ENCODE results near the gene ANKS1A.

The ANKS1A gene

DNA sequence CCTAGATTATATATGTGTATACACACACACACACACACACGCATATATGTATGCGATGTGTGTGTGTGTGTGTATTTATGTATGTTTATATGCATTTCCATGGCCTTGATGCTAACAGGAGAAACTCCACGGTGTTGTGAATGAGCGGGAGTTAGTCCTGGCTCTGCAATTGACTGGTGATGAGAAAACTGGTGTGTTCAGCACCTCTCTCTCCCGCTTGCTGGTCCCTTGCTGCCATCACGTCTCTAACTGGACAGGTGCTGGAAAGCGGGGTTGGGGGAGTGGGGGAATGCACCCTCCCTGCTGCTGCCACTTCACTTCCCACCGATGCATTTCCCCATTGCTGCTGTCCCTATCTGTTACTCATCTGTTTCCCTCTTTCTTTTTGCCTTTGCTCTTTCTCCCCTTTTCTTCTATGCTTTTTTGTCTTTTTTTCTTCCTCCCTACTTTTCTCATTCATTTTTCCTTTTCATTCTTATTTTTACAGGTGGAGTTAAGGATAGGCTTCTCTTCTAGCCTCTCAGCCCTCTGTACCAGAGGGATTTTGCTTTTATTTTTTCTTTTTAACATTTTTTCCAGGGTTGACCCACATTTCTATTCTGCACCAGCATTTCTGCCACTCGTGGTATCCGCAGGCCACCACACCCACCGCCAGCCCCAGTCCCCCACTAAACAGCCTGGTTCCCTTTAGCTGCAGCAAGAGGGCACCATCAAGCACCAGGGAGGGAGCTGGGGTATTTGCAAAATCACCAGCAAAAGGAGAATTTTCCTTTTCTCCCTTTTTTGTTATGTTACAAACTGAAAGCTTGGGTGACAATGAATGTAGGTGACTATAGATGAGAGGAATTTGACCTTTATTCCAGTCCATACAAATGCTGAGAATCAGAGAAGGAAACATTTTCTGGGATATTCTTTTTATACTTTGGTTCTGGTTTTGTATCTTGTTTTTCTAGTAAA lies 136.5 kb downstream of the ANKS1A start:
- no peak for DNase-seq

DNA sequence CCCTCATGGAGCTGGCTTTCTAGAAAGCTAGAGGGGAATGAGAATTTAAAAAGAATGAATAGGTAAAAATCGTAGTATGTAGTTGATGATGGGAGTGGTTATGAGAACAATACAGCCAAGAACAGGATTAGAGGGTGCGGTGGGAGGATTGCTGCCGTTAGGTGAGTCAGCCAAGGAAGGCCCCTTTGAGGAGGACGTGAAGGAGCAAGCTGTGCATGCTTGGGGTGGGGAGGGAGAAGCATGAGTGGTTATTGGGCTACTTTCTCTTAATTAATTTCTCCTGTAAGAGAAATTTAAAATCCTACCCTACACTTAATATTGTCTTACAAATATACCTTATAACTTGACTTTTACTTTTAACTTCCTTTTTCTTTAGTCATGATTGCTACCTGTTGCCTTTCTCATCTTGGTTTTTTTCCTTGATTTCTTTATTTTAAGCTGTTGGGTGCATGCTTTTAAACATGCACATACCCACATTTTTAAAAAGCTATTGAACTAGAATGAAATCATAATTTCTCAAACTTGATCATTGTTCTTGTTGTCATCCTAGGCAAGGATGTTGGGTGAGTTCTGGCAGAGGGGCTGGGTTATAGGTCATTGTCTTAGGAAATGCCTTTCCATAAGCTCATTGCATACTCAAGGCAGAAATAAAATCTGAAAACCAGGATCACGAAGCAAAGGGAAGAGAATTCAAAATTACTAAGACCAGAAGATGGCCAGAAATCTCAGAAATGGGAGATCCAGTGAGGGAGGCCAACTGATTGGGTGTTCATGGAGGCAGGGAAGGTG lies 137.6 kb downstream of the ANKS1A start:
- no peak for DNase-seq

DNA sequence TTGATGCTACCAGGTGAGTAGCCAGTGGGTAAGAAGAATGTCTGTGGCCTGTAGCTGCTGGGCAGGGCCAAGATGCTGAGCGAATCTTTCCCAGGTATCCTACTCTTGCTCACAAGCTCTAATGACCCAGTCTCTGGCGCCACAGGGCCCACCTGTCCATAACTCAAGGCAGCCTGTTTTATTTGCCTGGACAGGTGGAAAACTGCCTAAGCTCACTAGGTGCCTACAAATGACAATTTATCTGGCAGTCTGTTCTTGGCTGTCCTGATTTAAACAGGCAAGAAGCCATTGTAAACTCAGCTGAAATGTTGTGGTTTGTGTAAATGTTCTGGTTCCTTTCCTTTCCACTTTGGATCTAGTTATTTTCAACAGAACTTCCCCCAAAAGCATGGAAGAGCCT lies 138.8 kb downstream of the ANKS1A start:
- DNase-seq, result no peak

DNA sequence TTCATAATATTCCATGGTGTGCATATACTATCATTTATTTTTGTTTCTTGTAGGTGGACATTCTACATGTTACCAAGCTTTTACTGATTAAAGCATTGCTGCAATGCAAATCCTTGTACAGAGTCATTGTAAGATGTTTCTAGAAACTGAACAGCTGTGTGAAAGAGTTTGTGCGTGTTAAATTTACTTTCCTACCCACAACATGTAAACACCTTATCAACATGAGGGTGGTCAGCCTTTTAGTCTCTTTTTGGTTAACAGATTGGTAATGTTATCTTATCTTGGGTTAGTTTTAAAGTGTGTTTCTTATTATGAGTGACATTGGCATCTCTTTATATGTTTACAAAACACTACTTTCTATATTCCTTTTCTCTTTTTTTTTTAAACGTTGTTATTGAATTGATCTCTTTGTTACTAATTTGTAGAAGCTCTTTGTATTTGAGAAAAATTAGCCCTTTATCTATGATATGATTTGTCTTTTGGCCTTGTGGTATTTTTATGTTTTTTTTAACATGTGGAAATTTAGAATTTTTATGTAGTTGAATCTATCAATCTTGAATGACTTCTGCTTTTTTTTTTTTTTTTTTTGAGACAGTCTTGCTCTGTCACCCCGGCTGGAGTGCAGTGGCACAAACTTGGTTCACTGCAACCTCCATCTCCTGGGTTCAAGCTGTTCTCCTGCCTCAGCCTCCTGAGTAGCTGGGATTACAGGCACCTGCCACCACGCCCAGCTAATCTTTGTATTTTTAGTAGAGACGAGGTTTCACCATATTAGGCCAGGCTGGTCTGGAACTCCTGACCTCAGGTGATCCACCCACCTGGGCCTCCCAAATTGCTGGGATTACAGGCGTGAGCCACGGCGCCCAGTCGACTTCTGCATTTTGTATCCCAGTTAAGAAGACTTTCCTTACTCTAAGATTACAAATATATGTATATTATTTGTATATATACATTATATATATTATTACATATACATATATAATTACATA lies 140.0 kb downstream of the ANKS1A start:
- DNase-seq, result no peak

DNA sequence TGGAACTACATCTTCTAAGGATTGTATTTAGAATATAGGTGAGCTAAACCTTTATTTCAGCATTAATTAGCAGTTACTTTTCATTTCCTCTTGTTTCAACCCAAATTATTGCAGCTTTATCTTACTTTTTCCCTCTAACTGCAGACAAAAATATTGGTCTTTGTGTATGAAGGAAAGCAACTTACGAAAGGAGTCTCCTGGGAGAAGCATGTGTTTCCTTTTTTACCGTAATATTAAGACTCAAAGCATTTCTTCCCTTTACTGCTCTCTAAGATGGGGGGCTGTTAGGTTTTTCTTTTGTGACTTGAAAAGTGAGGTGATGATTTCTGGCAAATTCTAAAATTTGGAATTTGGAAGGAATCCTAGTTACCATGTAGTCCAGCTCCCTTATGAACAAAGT lies 141.0 kb downstream of the ANKS1A start:
- DNase-seq, result no peak

DNA sequence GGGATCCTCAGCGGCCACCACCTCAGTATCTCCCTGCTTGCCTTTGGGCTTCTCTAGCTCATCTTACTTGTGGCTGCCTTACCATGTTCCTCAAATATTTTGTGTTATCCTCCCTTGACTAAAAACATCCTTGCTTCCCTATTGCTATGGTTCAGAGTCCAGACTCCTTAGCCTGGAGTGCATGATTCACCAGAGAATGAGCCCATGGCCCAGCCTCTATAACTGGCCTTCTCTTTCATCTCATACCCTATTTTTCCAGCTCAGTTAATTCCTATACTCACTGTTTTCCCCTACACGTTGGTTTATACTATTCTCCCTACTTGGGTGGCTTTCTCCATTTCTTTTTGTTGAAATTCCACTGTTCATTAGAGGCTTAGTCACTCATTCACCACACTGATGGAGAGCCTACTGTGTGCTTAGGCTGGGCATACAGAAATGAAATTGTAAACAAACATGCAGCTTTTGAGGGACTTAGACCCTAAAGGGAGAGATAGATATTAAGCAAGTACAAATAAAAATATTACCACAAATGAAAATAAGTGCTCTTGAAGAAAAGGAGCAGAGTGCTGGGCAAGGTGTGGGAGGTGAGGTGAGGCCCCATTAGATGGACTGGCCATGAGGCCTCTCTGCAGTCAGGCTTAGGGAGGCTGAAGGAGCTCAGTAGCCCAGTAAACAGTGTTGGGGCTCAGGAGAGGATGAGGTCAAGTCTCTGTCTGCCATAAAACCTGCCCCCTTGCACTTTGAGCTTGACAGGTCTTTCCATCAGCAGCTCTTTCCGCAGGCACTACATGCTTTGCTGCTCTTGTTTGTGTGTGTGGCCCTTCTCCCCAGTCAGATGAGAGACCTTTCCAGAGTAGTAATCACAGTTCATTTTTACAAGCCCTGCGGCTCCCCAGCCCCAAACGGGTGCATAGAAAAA lies 142.8 kb downstream of the ANKS1A start:
- DNase-seq, result no peak

DNA sequence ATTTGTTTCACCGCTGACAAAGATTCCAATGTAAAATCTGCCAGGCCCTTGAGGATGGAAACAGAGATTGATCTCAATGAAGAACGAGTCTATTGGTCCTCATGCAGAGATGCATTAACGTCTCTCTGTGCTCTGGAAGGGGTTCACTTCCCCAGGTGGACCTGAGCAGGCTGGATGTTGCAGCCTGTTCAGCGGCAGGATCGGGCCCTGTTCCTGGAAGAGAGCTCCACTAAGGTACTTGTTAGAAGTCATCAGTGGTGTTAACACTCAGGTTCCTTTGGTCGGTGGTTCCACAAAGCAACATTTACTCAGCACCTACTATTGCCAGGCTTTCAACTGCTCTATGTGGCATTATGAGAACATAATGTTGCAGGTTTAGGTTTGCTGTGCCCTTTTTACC lies 144.6 kb downstream of the ANKS1A start:
- DNase-seq, result no peak

DNA sequence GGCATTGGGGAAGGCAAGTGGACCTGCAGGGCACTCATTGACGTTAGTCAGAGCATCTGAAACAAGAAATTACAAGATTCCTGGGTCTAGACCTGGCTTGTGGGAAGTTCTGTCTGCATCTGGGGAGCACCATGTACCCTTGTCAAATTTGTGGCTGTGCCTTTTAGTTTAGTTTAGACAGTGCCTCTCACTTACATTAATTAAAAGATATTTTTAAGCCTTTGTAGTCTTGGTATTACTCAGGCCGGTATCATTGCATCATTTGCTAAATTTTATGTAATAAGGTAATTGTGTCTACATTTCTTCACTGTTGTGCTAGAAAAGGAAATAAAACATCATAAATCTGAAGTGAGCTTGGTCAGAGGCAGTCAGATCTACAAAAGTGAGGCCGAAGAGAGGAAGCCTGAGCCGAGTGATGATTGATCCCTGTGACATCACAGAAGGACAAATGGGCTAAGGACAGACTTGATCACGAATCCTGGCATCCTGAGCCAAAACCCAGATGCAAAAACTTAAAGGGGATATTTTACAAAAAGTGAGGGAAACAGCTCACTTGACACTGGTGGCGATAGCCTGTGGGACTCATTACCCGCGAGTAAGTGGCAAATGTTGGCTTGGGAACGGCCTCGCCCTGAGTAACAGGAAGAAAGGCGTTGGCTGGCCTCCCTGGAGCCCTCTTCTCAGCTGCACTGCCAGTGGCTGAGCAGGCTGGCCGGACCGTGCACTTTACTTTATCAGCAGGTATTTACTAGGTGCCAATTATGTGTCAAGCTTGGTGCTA lies 145.5 kb downstream of the ANKS1A start:
- peak in 1 of 2 donors; percentile 40 for DNase-seq

DNA sequence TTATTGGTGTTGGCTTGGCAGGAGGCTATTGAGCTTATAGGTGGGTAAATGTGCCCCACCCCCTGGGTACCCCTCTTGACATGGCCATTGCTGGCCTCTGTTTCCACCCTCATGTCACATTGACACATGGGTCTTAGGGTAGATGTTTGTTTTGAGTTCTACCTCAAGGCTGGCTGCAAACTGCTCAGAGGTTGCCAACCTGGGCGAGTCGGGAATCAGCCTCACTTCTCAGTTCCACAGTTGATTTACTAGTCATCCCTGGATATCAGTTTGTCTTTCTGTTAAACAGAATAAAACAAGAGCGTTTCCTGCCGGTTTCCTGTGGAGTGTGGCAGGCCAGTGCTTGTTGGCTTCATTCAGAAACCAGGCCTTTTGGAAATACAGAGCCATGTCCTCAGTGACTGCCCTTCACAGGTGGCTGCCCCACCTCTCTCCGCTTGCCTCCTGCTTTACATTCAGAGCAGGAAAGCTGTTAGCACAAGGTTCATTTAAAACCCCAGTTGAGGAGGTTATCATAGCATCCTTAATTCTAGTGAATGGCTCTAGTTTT lies 146.5 kb downstream of the ANKS1A start:
- DNase-seq, result no peak

DNA sequence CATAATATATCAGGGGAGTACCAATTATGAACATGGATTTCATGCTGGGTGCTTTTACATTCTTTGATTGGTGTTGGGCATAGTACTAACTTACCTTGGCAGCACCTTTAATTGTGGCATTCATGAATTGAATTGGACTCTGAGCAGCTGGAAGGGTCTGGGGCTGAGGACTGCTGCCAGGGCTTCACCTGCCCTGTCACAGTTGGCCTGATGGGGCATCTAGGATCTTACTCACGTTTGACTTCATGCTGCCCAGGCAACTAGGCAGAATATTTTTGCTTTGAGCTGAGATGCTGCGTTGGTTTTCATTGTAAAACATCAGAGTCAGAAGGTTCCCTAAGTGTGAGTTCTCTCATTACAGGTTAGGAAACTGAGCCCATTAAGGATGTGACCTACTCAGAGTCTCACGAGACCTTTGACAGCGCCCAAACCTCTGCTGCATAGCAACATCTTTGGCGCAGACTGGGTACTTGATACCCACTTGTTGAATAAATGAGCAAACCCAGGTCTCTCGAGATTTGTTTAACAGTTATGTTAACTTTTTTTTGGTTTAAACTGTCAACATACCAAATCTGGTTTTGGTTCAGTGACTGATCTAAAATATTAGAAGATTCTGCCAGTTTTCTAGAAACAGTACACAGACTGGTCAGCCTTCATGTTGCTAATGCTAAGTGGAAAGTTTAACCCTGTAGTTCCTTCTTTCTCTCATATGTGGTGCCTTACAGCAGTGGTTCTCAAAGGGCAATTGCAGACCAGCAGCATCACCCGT lies 147.2 kb downstream of the ANKS1A start:
- DNase-seq, result no peak

DNA sequence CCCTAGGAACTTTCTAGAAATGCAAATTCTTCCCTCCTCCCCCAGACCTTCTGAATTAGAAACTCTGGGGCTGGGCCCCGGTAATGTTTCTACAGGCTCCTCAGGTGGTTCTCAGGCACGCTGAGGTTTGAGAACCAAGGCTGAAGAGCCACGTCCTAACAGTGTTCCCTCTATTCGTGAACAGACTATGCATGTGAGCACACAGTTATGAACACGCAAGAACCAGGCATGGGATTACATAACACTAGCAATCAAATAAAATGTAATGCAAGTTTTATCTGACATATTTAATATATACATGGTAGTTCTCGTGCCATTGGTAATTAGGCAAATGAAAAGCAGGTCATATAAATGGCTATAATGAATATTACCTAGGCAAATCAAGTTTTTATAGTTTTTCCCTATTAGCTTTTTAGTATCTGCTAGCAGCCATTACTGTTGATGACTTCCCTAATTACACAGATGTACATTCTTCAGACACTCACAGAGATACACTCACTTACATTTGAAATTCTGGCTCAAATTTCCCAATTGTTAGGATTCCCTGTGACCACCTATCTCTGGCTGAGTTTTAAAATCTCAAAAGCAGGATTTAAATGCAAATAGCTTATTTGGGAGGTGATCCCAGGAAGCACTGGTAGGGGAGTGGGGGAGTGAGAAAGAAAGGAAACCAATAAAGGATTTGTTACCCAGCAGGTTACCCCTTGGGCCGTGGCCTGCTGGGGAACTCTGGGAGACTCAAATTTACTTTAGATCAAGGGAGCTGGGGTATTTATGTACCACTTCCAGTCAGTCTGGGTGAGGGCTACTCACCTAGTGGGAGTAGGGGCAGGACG lies 148.0 kb downstream of the ANKS1A start:
- no peak for DNase-seq

DNA sequence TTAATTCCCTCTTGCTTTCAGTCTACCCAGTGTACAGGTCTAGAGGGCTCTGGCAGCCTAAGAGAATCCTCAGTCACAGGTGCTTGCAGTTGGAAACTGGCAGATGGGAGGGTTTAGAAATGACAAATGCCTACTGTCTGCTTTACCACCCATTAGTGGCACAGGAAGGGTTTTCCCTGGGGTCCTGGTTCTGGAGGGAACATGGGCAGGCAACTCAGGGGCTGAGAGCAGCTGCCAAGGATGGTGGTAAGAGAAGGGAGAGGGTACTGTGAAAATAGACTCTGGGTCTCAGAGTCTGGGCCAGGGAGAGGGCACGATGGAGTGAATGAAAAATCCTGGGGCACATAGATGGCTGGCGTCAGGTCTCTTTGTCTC lies 148.6 kb downstream of the ANKS1A start:
- DNase-seq, result no peak

DNA sequence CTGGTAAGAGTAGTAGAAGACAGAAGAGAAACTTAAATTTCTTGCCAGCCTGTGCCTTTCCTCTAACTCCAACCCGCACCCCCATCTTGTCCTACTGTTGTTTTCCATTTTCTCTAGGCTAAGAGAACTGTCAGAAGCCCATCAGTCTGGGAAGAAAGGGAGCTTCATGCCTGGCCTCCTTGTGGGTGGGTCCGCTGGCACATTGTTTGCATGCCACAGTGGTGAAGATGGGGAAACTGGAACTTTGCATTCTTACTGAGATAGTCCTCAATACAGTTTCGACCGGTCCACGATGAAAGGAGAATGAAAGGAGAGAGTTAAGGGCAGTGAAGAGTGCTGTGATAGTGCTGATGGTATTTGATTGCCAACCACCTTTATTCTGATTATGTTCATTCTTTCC lies 149.0 kb downstream of the ANKS1A start:
- DNase-seq, result no peak

DNA sequence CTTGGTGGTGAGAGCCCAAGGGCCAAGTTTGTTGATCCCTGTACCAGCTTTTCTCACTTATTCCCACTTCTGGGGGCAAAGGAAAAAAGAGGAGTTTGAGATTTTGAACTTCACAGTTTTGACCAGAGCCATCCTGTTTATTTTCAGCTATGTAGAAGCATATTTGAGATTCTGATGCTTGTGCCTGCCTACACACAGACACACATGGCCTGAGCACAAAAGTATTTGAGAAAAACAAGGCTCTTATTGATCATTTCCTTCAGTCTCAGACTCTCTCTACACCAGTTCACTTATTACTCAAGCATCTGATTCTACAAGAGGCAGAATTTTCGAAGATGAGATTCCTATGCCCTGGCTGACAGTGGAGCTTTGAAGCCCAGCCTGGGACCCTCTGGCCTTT lies 151.3 kb downstream of the ANKS1A start:
- DNase-seq, result no peak

DNA sequence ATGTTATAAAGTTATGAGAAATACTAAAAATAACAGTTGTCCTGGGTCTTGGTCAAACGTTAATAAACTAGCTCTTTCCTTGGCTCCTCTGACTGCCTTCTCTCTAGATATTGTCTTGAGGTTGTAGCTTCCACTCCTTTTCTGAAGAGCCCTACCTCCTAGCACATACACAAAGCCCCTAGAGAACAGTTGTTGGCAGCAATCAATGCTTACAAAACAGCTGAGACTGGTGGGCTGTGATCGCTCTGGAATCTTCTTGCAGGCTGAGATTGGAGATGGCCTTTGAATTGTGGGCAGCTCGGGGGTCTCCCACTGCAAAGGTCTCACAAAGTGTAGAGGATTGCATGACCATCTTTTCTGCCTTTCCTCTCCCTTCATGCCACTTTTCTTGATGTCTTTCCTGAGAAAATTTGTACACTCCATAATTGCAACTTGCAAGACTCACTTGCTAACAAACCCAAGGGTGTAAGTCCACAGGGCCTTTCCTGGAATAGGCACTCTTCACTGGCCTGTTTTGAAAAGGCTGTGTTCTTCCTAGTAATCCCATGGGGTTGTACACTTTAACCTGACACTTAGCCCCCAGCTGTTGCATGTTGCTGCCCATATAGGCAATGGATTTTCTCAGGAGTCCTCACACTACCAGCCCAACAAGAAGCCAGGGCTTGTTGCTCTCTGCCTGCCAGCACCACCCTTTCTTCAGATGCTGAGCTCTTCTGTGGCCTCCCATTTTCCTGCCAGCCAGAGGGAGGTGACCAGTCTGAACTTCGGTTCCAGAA lies 152.2 kb downstream of the ANKS1A start:
- DNase-seq, result no peak

DNA sequence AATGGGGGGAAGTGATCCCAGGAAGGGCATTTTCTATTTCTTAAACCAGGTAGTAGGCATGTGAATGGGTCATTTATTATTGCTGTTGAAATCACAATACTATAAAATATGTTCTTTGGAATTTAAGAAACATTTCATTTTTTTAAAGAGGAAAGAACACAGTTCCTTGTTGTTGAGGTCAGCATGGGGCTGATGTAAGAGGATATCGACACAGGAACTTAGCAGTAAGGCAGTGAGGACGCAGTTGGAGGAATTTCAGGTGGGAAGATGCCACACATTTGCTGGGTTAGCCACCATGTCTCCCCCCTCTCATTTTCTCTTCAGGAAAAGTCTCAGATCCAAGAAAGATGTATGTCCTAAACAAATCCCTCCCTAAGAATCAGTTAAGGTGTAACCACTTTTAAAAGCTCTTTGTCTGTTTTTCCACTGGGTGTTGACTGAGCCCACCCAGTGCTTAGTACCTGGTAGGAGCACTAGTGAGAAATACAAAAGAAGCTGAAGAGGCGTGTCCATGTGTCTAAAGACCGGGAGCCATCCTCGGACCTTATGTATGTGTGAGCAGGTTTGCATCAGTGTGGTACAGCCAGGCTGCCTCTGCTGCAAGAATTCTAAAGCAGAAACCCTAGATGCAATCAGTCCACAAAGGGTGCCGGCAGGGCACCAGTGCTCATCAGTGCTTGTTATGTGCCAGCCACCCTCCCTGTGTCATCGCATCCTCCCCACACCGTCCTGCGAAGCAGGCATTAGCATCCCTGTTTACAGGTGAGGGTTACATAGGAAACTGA lies 153.2 kb downstream of the ANKS1A start:
- no peak for DNase-seq
